HepG2 (cell line): ENCODE data around the gene KATNA1. TPM values are rescaled to one million over a fixed set of nuclear protein-coding genes. Genes with fewer than 3 reads are reported as not detected.

Experiments
- CBX2 ChIP-seq, 2 experiments: fragments of 200-600 bp in 1 of 2; sonication (generic); formaldehyde crosslinking in 1 of 2; IDR thresholded peaks; 2 replicates each; pipeline versions ENCODE4 v1.7.0 to v1.8.1; 2018 to 2022; ENCODE audit warnings: low read depth in 2 of 2, low read length in 1 of 2, mild to moderate bottlenecking in 1 of 2, missing genetic modification reagents in 1 of 2
- CERS6 ChIP-seq: sonication (generic); formaldehyde crosslinking; IDR thresholded peaks from 2 replicates; pipeline ENCODE4 v1.5.0; 2020; ENCODE audit warnings: missing genetic modification reagents
- EHMT2 ChIP-seq: fragments of 200-600 bp; sonication (generic); IDR thresholded peaks from 2 replicates; pipeline ENCODE4 v1.7.0; 2017; ENCODE audit warnings: antibody characterized with exemption, low read depth, low read length, borderline replicate concordance
- ETV5 ChIP-seq: IDR thresholded peaks from 2 replicates; pipeline ENCODE4 v1.6.1; 2018; ENCODE audit warnings: missing biosample characterization, missing genetic modification reagents, inconsistent platforms, borderline replicate concordance
- FOXO1 ChIP-seq: sonication (generic); formaldehyde crosslinking; IDR thresholded peaks from 2 replicates; pipeline ENCODE4 v1.4.0; 2020; ENCODE audit warnings: missing genetic modification reagents
- IKZF4 ChIP-seq: sonication (generic); formaldehyde crosslinking; IDR thresholded peaks from 2 replicates; pipeline ENCODE4 v1.5.1; 2020; ENCODE audit warnings: borderline replicate concordance, mild to moderate bottlenecking, low read depth, missing genetic modification reagents; ENCODE audit errors: not compliant biosample characterization
- IRF2 ChIP-seq: IDR thresholded peaks from 2 replicates; pipeline ENCODE4 v1.6.1; 2018; ENCODE audit warnings: missing genetic modification reagents, missing compliant biosample characterization
- KDM5A ChIP-seq: fragments of 200-600 bp; sonication (generic); IDR thresholded peaks from 2 replicates; pipeline ENCODE4 v1.7.0; 2018; ENCODE audit warnings: antibody characterized with exemption, mild to moderate bottlenecking, low read length, borderline replicate concordance
- MZF1 ChIP-seq: sonication (generic); formaldehyde crosslinking; IDR thresholded peaks from 2 replicates; pipeline ENCODE4 v1.8.1; 2023; ENCODE audit warnings: mild to moderate bottlenecking, missing genetic modification reagents, borderline replicate concordance
- NCOA5 ChIP-seq: sonication (generic); formaldehyde crosslinking; IDR thresholded peaks from 2 replicates; pipeline ENCODE4 v1.4.0; 2020; ENCODE audit warnings: missing genetic modification reagents
- NR2F6 ChIP-seq, 2 experiments: IDR thresholded peaks; 2 replicates each; pipeline ENCODE4 v1.6.1; 2016; ENCODE audit warnings: antibody characterized with exemption in 1 of 2, mild to moderate bottlenecking in 1 of 2
- PBX2 ChIP-seq: IDR thresholded peaks from 2 replicates; pipeline ENCODE4 v1.6.1; 2016; ENCODE audit warnings: control low read depth
- RARG ChIP-seq: sonication (generic); formaldehyde crosslinking; IDR thresholded peaks from 2 replicates; pipeline ENCODE4 v1.4.0; 2020; ENCODE audit warnings: low read depth, mild to moderate bottlenecking, missing genetic modification reagents
- SKIL ChIP-seq: sonication (generic); formaldehyde crosslinking; IDR thresholded peaks from 2 replicates; pipeline ENCODE4 v1.8.0; 2022; ENCODE audit warnings: missing genetic modification reagents, mild to moderate bottlenecking, moderate library complexity, borderline replicate concordance
- SP2 ChIP-seq: sonication (generic); formaldehyde crosslinking; IDR thresholded peaks from 2 replicates; pipeline ENCODE4 v1.5.1; 2020; ENCODE audit warnings: mild to moderate bottlenecking, missing genetic modification reagents
- ZBTB7A ChIP-seq: sonication (generic); formaldehyde crosslinking; IDR thresholded peaks from 2 replicates; pipeline ENCODE4 v1.8.0; 2022; ENCODE audit warnings: mild to moderate bottlenecking, missing genetic modification reagents
- ZFY ChIP-seq: sonication (generic); formaldehyde crosslinking; IDR thresholded peaks from 2 replicates; pipeline ENCODE4 v1.4.0; 2020; ENCODE audit warnings: missing genetic modification reagents
- ZMAT3 ChIP-seq: sonication (generic); formaldehyde crosslinking; conservative IDR thresholded peaks from 2 replicates; pipeline ENCODE4 v1.7.0; 2021; ENCODE audit warnings: missing genetic modification reagents
- ZNF205 ChIP-seq: IDR thresholded peaks from 2 replicates; pipeline ENCODE4 v1.6.1; 2018; ENCODE audit warnings: missing biosample characterization, missing genetic modification reagents
- ZNF207 ChIP-seq: fragments of 450-650 bp; IDR thresholded peaks from 2 replicates; pipeline ENCODE4 v1.6.1; 2016; ENCODE audit warnings: antibody characterized with exemption, borderline replicate concordance
- ZNF430 ChIP-seq: sonication (generic); formaldehyde crosslinking; IDR thresholded peaks from 2 replicates; pipeline ENCODE4 v1.9.0; 2021; ENCODE audit warnings: mild to moderate bottlenecking, missing genetic modification reagents
- ZNF460 ChIP-seq: sonication (generic); formaldehyde crosslinking; IDR thresholded peaks from 2 replicates; pipeline ENCODE4 v1.5.1; 2020; ENCODE audit warnings: missing genetic modification reagents, mild to moderate bottlenecking, borderline replicate concordance
- ZNF597 ChIP-seq: sonication (generic); formaldehyde crosslinking; IDR thresholded peaks from 2 replicates; pipeline ENCODE4 v1.5.0; 2020; ENCODE audit warnings: missing genetic modification reagents
- ZNF781 ChIP-seq: sonication (generic); formaldehyde crosslinking; IDR thresholded peaks from 2 replicates; pipeline ENCODE4 v1.5.1; 2020; ENCODE audit warnings: borderline replicate concordance, mild to moderate bottlenecking, missing genetic modification reagents; ENCODE audit errors: not compliant biosample characterization
- polyA plus RNA-seq, 8 experiments: library from polyadenylated mRNA; depleted of rRNA in 3 of 8; stranded (reverse) in 7 of 8; unstranded in 1 of 8; fragments of >200 nt; fragmentation: Illumina TruSeq in 4 of 8; extraction: Trizol in 4 of 8; gene quantifications; 2 replicates each; pipeline versions ENCODE4 v1.2.1 to v1.2.3, GENCODE V29; 2011 to 2016; ENCODE audit warnings: low read depth in 4 of 8, missing spikeins in 1 of 8, mixed read lengths in 1 of 8; ENCODE audit not compliant: insufficient read depth in 1 of 8
- total RNA-seq, 5 experiments: library from RNA; depleted of rRNA; stranded (reverse); fragments of >200 nt; fragmentation: Illumina TruSeq; extraction: Trizol; gene quantifications; 2 replicates each; pipeline ENCODE4 v1.2.3, GENCODE V29; 2016; ENCODE audit warnings: low read depth in 1 of 5

Gene KATNA1
- total and polyA plus RNA-seq, 2 of the 13 experiments (the other 11 are each of a cell fraction or from before 2014, with no cell fraction given) = 14.8 to 25.3 TPM

GRCh38 chr6:149566410-149567193 is 81.9 kb downstream of the KATNA1 start (continued):
- 0 out of 2 replicates have a peak, but pooled peaks have one; percentile 47 for TF ChIP-seq ETV5
- no peak for TF ChIP-seq CBX2 (IDR thresholded peaks at IDR 0.05; ENCODE audit: low read depth, low read length)
- 0 out of 2 replicates have a peak, but pooled peaks have one; percentile 15 for TF ChIP-seq CBX2 (CRISPR knock-in tag; IDR thresholded peaks at IDR 0.05; ENCODE audit: low read depth)
- peak; percentile 85 for TF ChIP-seq ZMAT3 (CRISPR knock-in tag)
- TF ChIP-seq ZNF781 = peak; percentile 78
- no peak for TF ChIP-seq ZNF597
- TF ChIP-seq ZNF430 = no peak
- TF ChIP-seq FOXO1 (CRISPR knock-in tag) = no peak
- peak; percentile 89 for TF ChIP-seq ZFY
- no peak for TF ChIP-seq NCOA5 (CRISPR knock-in tag)
- TF ChIP-seq IKZF4 = peak; percentile 83
- no peak for TF ChIP-seq ZBTB7A (CRISPR knock-in tag)
- no peak for TF ChIP-seq PBX2 (CRISPR knock-in tag)
- TF ChIP-seq ZNF207 = no peak
- TF ChIP-seq ZNF460 (CRISPR knock-in tag) = no peak
- TF ChIP-seq CERS6 (CRISPR knock-in tag) = no peak
- peak; percentile 25; the same call in 1 of the 2 replicates for TF ChIP-seq ZNF205 (CRISPR knock-in tag)
- peak; percentile 60; the same call in 1 of the 2 replicates for TF ChIP-seq KDM5A
- no peak; the same call in 1 of the 2 replicates for TF ChIP-seq IRF2 (CRISPR knock-in tag)
- no peak for TF ChIP-seq SP2 (CRISPR knock-in tag)
- TF ChIP-seq EHMT2 = no peak
- no peak for TF ChIP-seq NR2F6 (IDR thresholded peaks at IDR 0.05)
- TF ChIP-seq NR2F6 (CRISPR knock-in tag; IDR thresholded peaks at IDR 0.05) = no peak
- 0 out of 2 replicates have a peak, but pooled peaks have one; percentile 61 for TF ChIP-seq RARG (CRISPR knock-in tag)
- no peak for TF ChIP-seq SKIL (CRISPR knock-in tag)
- TF ChIP-seq MZF1 (CRISPR knock-in tag) = 0 out of 2 replicates have a peak, but pooled peaks have one; percentile 29
